ENCODE data around the gene S100A1. TPM values are rescaled to one million over a fixed set of nuclear protein-coding genes. Genes with fewer than 3 reads are reported as not detected.

Gene S100A1
- total RNA-seq, 1 experiment from 2014 or later: not detected

GRCh38 chr1:153628638-153629342 lies 556 bp downstream of the S100A1 start:
- Mint-ChIP-seq H3K9me3 (no peaks in the 10 kb centered on the region; a peak in 1 of 5 replicates), H3K36me3 (ENCODE audit: insufficient read depth in 1 of 3, low read depth in 3 of 3) (peaks cover 11 to 20% (median 19%) of the 10 kb centered on the region in 3 experiments), H3K27ac (peak overlapping the region in 2 of 3 experiments; percentile 30 to 79; a peak in 2 of 7 replicates), H3K27me3 (ENCODE audit: low read depth) (0 out of 2 replicates have a peak, but pooled peaks cover 2% of the 10 kb centered on the region), H3K4me3 (no peak overlapping the region; a peak in 1 of 5 replicates), H3K4me1 (peaks cover 44% of the 10 kb centered on the region in 2 experiments)
- Histone ChIP-seq H4K91ac (ENCODE audit: insufficient read length, low read depth, low read length) (no peak overlapping the region), H3K4me2 (ENCODE audit: insufficient read depth, insufficient read length, low read length) (no peak overlapping the region), H2BK20ac (ENCODE audit: low read depth, low read length, poor library complexity, severe bottlenecking) (no peak overlapping the region), H3K4me1 (ENCODE audit: insufficient read depth, low read length) (0 out of 2 replicates have a peak, but pooled peaks cover 3% of the 10 kb centered on the region), H2AFZ (ENCODE audit: low read length) (no peak overlapping the region), H3K79me1 (ENCODE audit: insufficient read depth, low read depth, low read length, poor library complexity, severe bottlenecking) (no peaks in the 10 kb centered on the region), H4K20me1 (ENCODE audit: control insufficient read depth, insufficient read depth, insufficient read length) (no peaks in the 10 kb centered on the region), H3K79me2 (ENCODE audit: insufficient read depth, low read length) (no peaks in the 10 kb centered on the region), H4K8ac (replicated peaks; ENCODE audit: insufficient read length, low read depth, low read length) (no peak overlapping the region), H3K14ac (ENCODE audit: insufficient read depth, low read length) (no peak overlapping the region), H4K5ac (ENCODE audit: insufficient read length, low read depth, low read length) (no peak overlapping the region), H3K18ac (ENCODE audit: insufficient read length, low read depth, low read length) (no peak overlapping the region), H3K27ac (ENCODE audit: insufficient read length, low read depth, low read length) (no peak overlapping the region), H3K56ac (ENCODE audit: insufficient read length, low read depth, low read length) (no peak overlapping the region), H2BK120ac (ENCODE audit: low read depth, low read length, poor library complexity, severe bottlenecking) (no peak overlapping the region), H2BK12ac (ENCODE audit: insufficient read length, low read depth, low read length) (no peak overlapping the region), H3K9ac (ENCODE audit: extremely low read depth, insufficient read length, low read length) (no peak overlapping the region), H2AK5ac (ENCODE audit: insufficient read length, low read length) (no peak overlapping the region), H3K23me2 (ENCODE audit: insufficient read length, low read depth, low read length, poor library complexity, severe bottlenecking) (peaks cover 12% of the 10 kb centered on the region), H3T11ph (ENCODE audit: low read length) (no peak overlapping the region), H3K27me3 (ENCODE audit: insufficient read depth, low read length) (no peaks in the 10 kb centered on the region), H3K23ac (ENCODE audit: insufficient read length, low read depth, low read length) (no peak overlapping the region), H2BK15ac (ENCODE audit: low read depth, low read length) (no peak overlapping the region), H3K9me3 (ENCODE audit: control insufficient read depth, low read depth, low read length) (no peaks in the 10 kb centered on the region), H3K4ac (ENCODE audit: low read depth, low read length) (no peak overlapping the region), H2BK5ac (ENCODE audit: insufficient read length, low read length) (no peak overlapping the region)
- no peak for TF ChIP-seq CTCF (conservative IDR thresholded peaks at IDR 0.05)
- WGBS (ENCODE audit: extremely low coverage, insufficient read length, low lambda C conversion rate): no CpG with 5 or more reads among the region's 6 CpGs
- DNase-seq: no peak

Measured in H9 (cell line).